ENCODE measurements around the gene PANX1. TPM values are rescaled to one million over a fixed set of nuclear protein-coding genes. Genes with fewer than 3 reads are reported as not detected.

The PANX1 gene
- total and polyA plus RNA-seq, 2 donors, result 5.3 to 14.4 TPM

Other genes with a start within 250 kb of the PANX1 start
- gene HEPHL1, start 107.5 kb upstream of the PANX1 start, total RNA-seq, result 0.14 TPM
- gene HEPHL1, start 107.5 kb upstream of the PANX1 start, polyA plus RNA-seq, result 0.27 TPM
- not detected for gene IZUMO1R, start 175.7 kb downstream of the PANX1 start, total RNA-seq
- gene IZUMO1R, start 175.7 kb downstream of the PANX1 start, polyA plus RNA-seq, result not detected